ENCODE measurements around the gene CD79A.

DNA sequence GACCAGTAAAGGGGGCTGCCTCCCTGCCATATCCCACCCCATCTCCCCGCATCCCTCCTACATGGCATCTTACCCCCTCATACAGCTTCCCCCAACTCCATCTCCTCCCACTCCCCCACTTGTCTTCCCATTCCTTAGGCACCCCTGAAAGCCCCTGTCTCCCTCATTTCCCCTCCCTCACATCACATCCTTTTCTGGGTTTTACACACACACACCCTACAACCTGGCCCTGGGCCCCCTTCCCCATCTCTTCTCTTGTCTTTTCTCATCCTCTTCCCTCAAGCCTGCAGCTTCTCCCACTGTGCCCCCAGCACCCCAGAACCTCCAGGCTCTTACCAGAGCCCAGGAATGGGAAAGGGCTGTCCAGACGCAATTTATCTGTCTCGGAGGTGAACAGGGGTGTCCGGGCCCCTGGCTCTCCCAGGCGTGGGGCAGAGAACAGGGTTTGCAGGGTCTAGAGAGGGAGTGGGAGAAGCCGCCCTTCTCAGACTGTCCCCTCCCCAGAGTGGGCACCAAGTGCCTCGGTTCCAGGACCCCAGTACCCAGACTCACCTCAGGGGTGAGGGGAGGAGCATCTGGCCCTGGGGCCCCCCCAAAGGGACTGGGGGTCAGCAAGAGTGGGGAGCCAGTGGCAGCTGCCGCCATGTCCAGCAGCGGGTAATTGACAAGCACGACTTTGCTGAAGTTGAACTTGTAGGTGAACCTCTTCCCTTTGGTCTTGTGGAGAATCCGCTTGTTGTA, 31.8 kb downstream of the CD79A start:
- TF ChIP-seq POLR2A (IDR thresholded peaks at IDR 0.05): no peak
- TF ChIP-seq, protein P1, sequence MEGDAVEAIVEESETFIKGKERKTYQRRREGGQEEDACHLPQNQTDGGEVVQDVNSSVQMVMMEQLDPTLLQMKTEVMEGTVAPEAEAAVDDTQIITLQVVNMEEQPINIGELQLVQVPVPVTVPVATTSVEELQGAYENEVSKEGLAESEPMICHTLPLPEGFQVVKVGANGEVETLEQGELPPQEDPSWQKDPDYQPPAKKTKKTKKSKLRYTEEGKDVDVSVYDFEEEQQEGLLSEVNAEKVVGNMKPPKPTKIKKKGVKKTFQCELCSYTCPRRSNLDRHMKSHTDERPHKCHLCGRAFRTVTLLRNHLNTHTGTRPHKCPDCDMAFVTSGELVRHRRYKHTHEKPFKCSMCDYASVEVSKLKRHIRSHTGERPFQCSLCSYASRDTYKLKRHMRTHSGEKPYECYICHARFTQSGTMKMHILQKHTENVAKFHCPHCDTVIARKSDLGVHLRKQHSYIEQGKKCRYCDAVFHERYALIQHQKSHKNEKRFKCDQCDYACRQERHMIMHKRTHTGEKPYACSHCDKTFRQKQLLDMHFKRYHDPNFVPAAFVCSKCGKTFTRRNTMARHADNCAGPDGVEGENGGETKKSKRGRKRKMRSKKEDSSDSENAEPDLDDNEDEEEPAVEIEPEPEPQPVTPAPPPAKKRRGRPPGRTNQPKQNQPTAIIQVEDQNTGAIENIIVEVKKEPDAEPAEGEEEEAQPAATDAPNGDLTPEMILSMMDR (IDR thresholded peaks at IDR 0.05): no peak
